Measurements from ENCODE around the gene CD8A. TPM values are rescaled to one million over a fixed set of nuclear protein-coding genes. Genes with fewer than 3 reads are reported as not detected.
A peak's percentile ranks its signal among the peaks of the same experiment; 100 is the strongest.

CD8A gene
- total RNA-seq, 2 experiments from 2014 or later = 419 to 432 TPM

GRCh38 chr2:86809481-86810121, 18.9 kb upstream of the CD8A start:
- peaks cover 46% of the 10 kb centered on the region for H3K4me1 Mint-ChIP-seq (ENCODE audit: low read depth)
- H3K27me3 Mint-ChIP-seq = no peaks in the 10 kb centered on the region
- peak overlapping the region; percentile 90 for H3K27ac Mint-ChIP-seq
- ChIA-PET CTCF (interaction anchor here (0.7 to 3.4 kb wide), 11 partner anchors 9 to 56 kb away, joined by 3 to 37 read pairs (median 8); partner anchors contain the start of gene CD8A), POLR2A (interaction anchor here (0.6 to 7.2 kb wide), 11 partner anchors 15 to 106 kb away, joined by 3 to 156 read pairs (median 5); partner anchors contain the start of gene CD8A)
- no peak for TF ChIP-seq CTCF (IDR thresholded peaks at IDR 0.05)
- peak overlapping the region; percentile 87 for H3K4me3 Mint-ChIP-seq
- intact Hi-C loops (cut with micrococcal nuclease) = no loop called here
- peaks cover 64% of the 10 kb centered on the region for H3K36me3 Mint-ChIP-seq (ENCODE audit: low read depth)
- peaks cover 1% of the 10 kb centered on the region for H3K9me3 Mint-ChIP-seq
- no peak for ATAC-seq
- DNase-seq = peak; percentile 69

- peaks cover 58% of the 10 kb centered on the region for H3K36me3 Mint-ChIP-seq (ENCODE audit: low read depth)
- intact Hi-C loops (cut with micrococcal nuclease) = no loop called here
- H3K4me3 Mint-ChIP-seq = peak overlapping the region; percentile 87
- ChIA-PET POLR2A (interaction anchor here (0.6 to 7.2 kb wide), 14 partner anchors 16 to 105 kb away, joined by 3 to 156 read pairs (median 6); partner anchors contain the start of gene CD8A), CTCF (interaction anchor here (0.7 to 3.4 kb wide), 21 partner anchors 10 to 66 kb away, joined by 3 to 37 read pairs (median 5); partner anchors contain the start of gene CD8A)
- peak; percentile 86 for TF ChIP-seq CTCF (IDR thresholded peaks at IDR 0.05)
- peak overlapping the region; percentile 90 for H3K27ac Mint-ChIP-seq
- peaks cover 45% of the 10 kb centered on the region for H3K4me1 Mint-ChIP-seq (ENCODE audit: low read depth)
- peaks cover 1% of the 10 kb centered on the region for H3K9me3 Mint-ChIP-seq
- ATAC-seq (peak; percentile 72), DNase-seq (peak; percentile 98)
- H3K27me3 Mint-ChIP-seq = no peaks in the 10 kb centered on the region
These were observed 17.8 kb upstream of the CD8A start for GRCh38 chr2:86808315-86809161.

GRCh38 chr2:86807468-86808275, 17.0 kb upstream of the CD8A start:
- DNase-seq (peak; percentile 96), ATAC-seq (peak; percentile 57)
- H3K4me1 Mint-ChIP-seq (ENCODE audit: low read depth) = peaks cover 40% of the 10 kb centered on the region
- intact Hi-C loops (cut with micrococcal nuclease) = loop anchor here (2.0 kb wide), 1 partner anchor 43 kb away; no protein-coding TSS in a partner anchor
- no peak for TF ChIP-seq CTCF (IDR thresholded peaks at IDR 0.05)
- ChIA-PET CTCF (interaction anchor here (0.8 to 3.4 kb wide), 18 partner anchors 11 to 67 kb away, joined by 3 to 37 read pairs (median 6); partner anchors contain the start of gene CD8A), POLR2A (interaction anchor here (0.8 to 7.2 kb wide), 12 partner anchors 10 to 47 kb away, joined by 3 to 156 read pairs (median 8); partner anchors contain the start of gene CD8A)
- H3K36me3 Mint-ChIP-seq (ENCODE audit: low read depth) = peaks cover 54% of the 10 kb centered on the region
- no peaks in the 10 kb centered on the region for H3K27me3 Mint-ChIP-seq
- H3K9me3 Mint-ChIP-seq = peaks cover 1% of the 10 kb centered on the region
- H3K27ac Mint-ChIP-seq = peak overlapping the region; percentile 90
- peak overlapping the region; percentile 87 for H3K4me3 Mint-ChIP-seq

GRCh38 chr2:86807133-86807467, 16.4 kb upstream of the CD8A start:
- Mint-ChIP-seq H3K36me3 (ENCODE audit: low read depth) (peaks cover 49% of the 10 kb centered on the region), H3K27me3 (no peaks in the 10 kb centered on the region), H3K27ac (peak overlapping the region; percentile 90), H3K4me3 (peak overlapping the region; percentile 87), H3K4me1 (ENCODE audit: low read depth) (peaks cover 34% of the 10 kb centered on the region), H3K9me3 (no peaks in the 10 kb centered on the region)
- CTCF ChIA-PET = interaction anchor here (1.0 to 3.4 kb wide), 10 partner anchors 11 to 53 kb away, joined by 3 to 37 read pairs (median 12); partner anchors contain the start of gene CD8A
- POLR2A ChIA-PET = interaction anchor here (0.7 to 7.2 kb wide), 12 partner anchors 8 to 47 kb away, joined by 3 to 156 read pairs (median 7); partner anchors contain the start of gene CD8A
- TF ChIP-seq CTCF (IDR thresholded peaks at IDR 0.05) = no peak
- ATAC-seq (peak; percentile 1), DNase-seq (no peak)
- intact Hi-C loops (cut with micrococcal nuclease) = loop anchor here (2.0 kb wide), 1 partner anchor 42 kb away; no protein-coding TSS in a partner anchor

Data from activated CD8-positive, alpha-beta T cell treated with anti-CD3 and anti-CD28 coated beads for 36 hours (primary cell).